Activated CD8-positive, alpha-beta memory T cell treated with anti-CD3 and anti-CD28 coated beads, Interleukin-2, amount 10 ng/mL, durations not matched to agents 7 days and 5 days (primary cell): ENCODE measurements around the gene DPP6. TPM values are rescaled to one million over a fixed set of nuclear protein-coding genes. Genes with fewer than 3 reads are reported as not detected.

Experiments used
- ATAC-seq: fragments of 150-1000 bp; cut with Tn5 transposase; one replicate; pipeline ENCODE4 v1.10.0; 2021; ENCODE audit warnings: moderate library complexity
- CTCF ChIA-PET: fragments of 350-600 bp; sonication (Branson Sonifier 250); formaldehyde crosslinking; loops from one replicate; lab custom pipeline; 2021; ENCODE audit warnings: antibody characterized with exemption; lab: Charles Lee
- DNase-seq: peaks from one replicate; pipeline ENCODE4 v3.0.0-alpha.2; 2020
- H3K27ac Mint-ChIP-seq: one replicate; pipeline ENCODE4 v1.8.0; 2021; ENCODE audit warnings: mild to moderate bottlenecking, mixed read lengths
- H3K27me3 Mint-ChIP-seq: one replicate; pipeline ENCODE4 v1.8.0; 2021; ENCODE audit warnings: mixed read lengths
- H3K36me3 Mint-ChIP-seq: one replicate; pipeline ENCODE4 v1.8.0; 2021; ENCODE audit warnings: mild to moderate bottlenecking, mixed read lengths
- H3K4me1 Mint-ChIP-seq: one replicate; pipeline ENCODE4 v1.8.0; 2021; ENCODE audit warnings: mixed read lengths
- H3K4me3 Mint-ChIP-seq: one replicate; pipeline ENCODE4 v1.8.0; 2021; ENCODE audit warnings: mild to moderate bottlenecking, moderate library complexity, mixed read lengths
- H3K9me3 Mint-ChIP-seq: one replicate; pipeline ENCODE4 v1.8.0; 2022; ENCODE audit warnings: low read depth, mixed read lengths
- total RNA-seq, 2 experiments: library from RNA; stranded (reverse); gene quantifications; one replicate each; pipeline ENCODE4 v1.2.3, GENCODE V29; 2021

Gene DPP6
- total RNA-seq, 2 experiments from 2014 or later: not detected

GRCh38 chr7:154844955-154845354 is 792.8 kb downstream of the DPP6 start:
- H3K27me3 Mint-ChIP-seq: peaks cover 37% of the 10 kb centered on the region
- DNase-seq (no peak), ATAC-seq (no peak)
- H3K36me3 Mint-ChIP-seq: no peaks in the 10 kb centered on the region
- no peaks in the 10 kb centered on the region for H3K4me1 Mint-ChIP-seq
- H3K27ac Mint-ChIP-seq: no peak overlapping the region
- no peaks in the 10 kb centered on the region for H3K9me3 Mint-ChIP-seq
- CTCF ChIA-PET: no interaction called here
- no peak overlapping the region for H3K4me3 Mint-ChIP-seq

GRCh38 chr7:154848464-154848863 is 796.3 kb downstream of the DPP6 start:
- Mint-ChIP-seq H3K4me3 (no peak overlapping the region), H3K4me1 (no peaks in the 10 kb centered on the region), H3K27ac (no peak overlapping the region), H3K36me3 (no peaks in the 10 kb centered on the region), H3K9me3 (no peaks in the 10 kb centered on the region), H3K27me3 (peaks cover 21% of the 10 kb centered on the region)
- CTCF ChIA-PET: no interaction called here
- ATAC-seq: no peak
- DNase-seq: no peak

GRCh38 chr7:154852205-154852604 is 800.0 kb downstream of the DPP6 start:
- no peaks in the 10 kb centered on the region for H3K4me1 Mint-ChIP-seq
- no peak overlapping the region for H3K27ac Mint-ChIP-seq
- H3K9me3 Mint-ChIP-seq: no peaks in the 10 kb centered on the region
- no peak overlapping the region for H3K4me3 Mint-ChIP-seq
- CTCF ChIA-PET: no interaction called here
- H3K36me3 Mint-ChIP-seq: no peaks in the 10 kb centered on the region
- H3K27me3 Mint-ChIP-seq: peaks cover 11% of the 10 kb centered on the region
- no peak for ATAC-seq
- no peak for DNase-seq

- Mint-ChIP-seq H3K27ac (no peak overlapping the region), H3K4me3 (no peak overlapping the region), H3K9me3 (no peaks in the 10 kb centered on the region), H3K27me3 (peaks cover 10% of the 10 kb centered on the region), H3K4me1 (no peaks in the 10 kb centered on the region), H3K36me3 (no peaks in the 10 kb centered on the region)
- ATAC-seq: no peak
- CTCF ChIA-PET: no interaction called here
- no peak for DNase-seq
These were observed 801.0 kb downstream of the DPP6 start for GRCh38 chr7:154853063-154853726.

- H3K36me3 Mint-ChIP-seq: no peaks in the 10 kb centered on the region
- no peaks in the 10 kb centered on the region for H3K9me3 Mint-ChIP-seq
- no peak overlapping the region for H3K4me3 Mint-ChIP-seq
- H3K27ac Mint-ChIP-seq: no peak overlapping the region
- DNase-seq (no peak), ATAC-seq (no peak)
- H3K4me1 Mint-ChIP-seq: no peaks in the 10 kb centered on the region
- peaks cover 6% of the 10 kb centered on the region for H3K27me3 Mint-ChIP-seq
- CTCF ChIA-PET: interaction anchor here (0.9 kb wide), 1 partner anchor 13 kb away, joined by 3 read pairs; no protein-coding TSS in a partner anchor
These were observed 801.5 kb downstream of the DPP6 start for GRCh38 chr7:154853727-154854095.

- no peaks in the 10 kb centered on the region for H3K9me3 Mint-ChIP-seq
- no peak for ATAC-seq
- no peaks in the 10 kb centered on the region for H3K36me3 Mint-ChIP-seq
- no peak overlapping the region for H3K4me3 Mint-ChIP-seq
- no peak overlapping the region for H3K27ac Mint-ChIP-seq
- no peak for DNase-seq
- H3K27me3 Mint-ChIP-seq: no peaks in the 10 kb centered on the region
- no peaks in the 10 kb centered on the region for H3K4me1 Mint-ChIP-seq
- CTCF ChIA-PET: interaction anchor here (0.9 kb wide), 1 partner anchor 14 kb away, joined by 3 read pairs; no protein-coding TSS in a partner anchor
These were observed 802.6 kb downstream of the DPP6 start for GRCh38 chr7:154854836-154855235.

- Mint-ChIP-seq H3K27me3 (no peaks in the 10 kb centered on the region), H3K36me3 (no peaks in the 10 kb centered on the region), H3K4me1 (no peaks in the 10 kb centered on the region), H3K4me3 (no peak overlapping the region), H3K9me3 (no peaks in the 10 kb centered on the region), H3K27ac (no peak overlapping the region)
- CTCF ChIA-PET: no interaction called here
- no peak for ATAC-seq
- DNase-seq: no peak
These were observed 803.2 kb downstream of the DPP6 start for GRCh38 chr7:154855366-154855765.

- Mint-ChIP-seq H3K4me3 (no peak overlapping the region), H3K36me3 (no peaks in the 10 kb centered on the region), H3K4me1 (no peaks in the 10 kb centered on the region), H3K27ac (no peak overlapping the region), H3K27me3 (peaks cover 5% of the 10 kb centered on the region), H3K9me3 (no peaks in the 10 kb centered on the region)
- no peak for DNase-seq
- CTCF ChIA-PET: no interaction called here
- no peak for ATAC-seq
These were observed 804.5 kb downstream of the DPP6 start for GRCh38 chr7:154856733-154857132.

GRCh38 chr7:154857240-154857639 is 805.0 kb downstream of the DPP6 start:
- no peaks in the 10 kb centered on the region for H3K36me3 Mint-ChIP-seq
- DNase-seq (no peak), ATAC-seq (no peak)
- H3K4me3 Mint-ChIP-seq: no peak overlapping the region
- peaks cover 6% of the 10 kb centered on the region for H3K27me3 Mint-ChIP-seq
- no peak overlapping the region for H3K27ac Mint-ChIP-seq
- CTCF ChIA-PET: no interaction called here
- H3K9me3 Mint-ChIP-seq: no peaks in the 10 kb centered on the region
- no peaks in the 10 kb centered on the region for H3K4me1 Mint-ChIP-seq

GRCh38 chr7:154857728-154858681 is 805.8 kb downstream of the DPP6 start:
- Mint-ChIP-seq H3K27me3 (peaks cover 6% of the 10 kb centered on the region), H3K9me3 (no peaks in the 10 kb centered on the region), H3K36me3 (no peaks in the 10 kb centered on the region), H3K4me3 (no peak overlapping the region), H3K27ac (no peak overlapping the region), H3K4me1 (no peaks in the 10 kb centered on the region)
- DNase-seq (no peak), ATAC-seq (no peak)
- CTCF ChIA-PET: no interaction called here

GRCh38 chr7:154858836-154859537 is 806.8 kb downstream of the DPP6 start:
- Mint-ChIP-seq H3K36me3 (no peaks in the 10 kb centered on the region), H3K27ac (no peak overlapping the region), H3K4me1 (no peaks in the 10 kb centered on the region), H3K27me3 (peaks cover 8% of the 10 kb centered on the region), H3K4me3 (no peak overlapping the region), H3K9me3 (no peaks in the 10 kb centered on the region)
- no peak for DNase-seq
- ATAC-seq: no peak
- CTCF ChIA-PET: no interaction called here

GRCh38 chr7:154859747-154860620 is 807.8 kb downstream of the DPP6 start:
- no peak overlapping the region for H3K4me3 Mint-ChIP-seq
- H3K4me1 Mint-ChIP-seq: no peaks in the 10 kb centered on the region
- DNase-seq (no peak), ATAC-seq (no peak)
- no peak overlapping the region for H3K27ac Mint-ChIP-seq
- H3K27me3 Mint-ChIP-seq: peaks cover 8% of the 10 kb centered on the region
- H3K9me3 Mint-ChIP-seq: no peaks in the 10 kb centered on the region
- H3K36me3 Mint-ChIP-seq: no peaks in the 10 kb centered on the region
- CTCF ChIA-PET: no interaction called here
